GM18858 (cell line): ENCODE measurements around the gene SH2D7.
"Not testable (repeated sequence)": the region's sequence is repeated elsewhere in the genome, so short reads cannot be mapped to it uniquely, and the experiment has no call there.

Experiments
- ATAC-seq: cut with Tn5 transposase; IDR thresholded peaks from one replicate; pipeline ENCODE4 v1.9.1; 2021; ENCODE audit not compliant: unreplicated experiment

Gene SH2D7

GRCh38 chr15:78131295-78132061 lies 39.1 kb downstream of the SH2D7 start, which contains the start of gene CIB2:
Gene CIB2 (minus strand): TSS chr15:78131445. CDS start chr15:78131215, 230 bp downstream.
- peak; percentile 51 for ATAC-seq

GRCh38 chr15:78133801-78134200 lies 41.4 kb downstream of the SH2D7 start:
- ATAC-seq: no peak

DNA sequence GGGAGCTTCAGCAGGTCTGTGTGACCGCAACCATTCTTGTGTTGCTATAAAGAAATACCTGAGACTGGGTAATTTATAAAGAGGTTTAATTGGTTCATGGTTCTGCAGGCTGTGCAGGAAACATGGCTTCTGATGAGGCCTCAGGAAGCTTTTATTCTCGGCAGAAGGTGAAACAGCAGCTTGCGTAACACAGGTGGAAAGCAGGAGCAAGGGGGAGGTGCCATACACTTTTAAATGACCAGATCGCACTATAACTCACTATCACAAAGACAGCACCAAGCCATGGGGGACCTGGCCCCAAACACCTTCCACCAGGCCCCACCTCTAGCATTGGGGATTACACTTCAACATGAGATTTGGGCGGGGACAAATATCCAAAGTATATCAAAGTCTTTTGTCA lies 47.2 kb downstream of the SH2D7 start:
- no peak for ATAC-seq

DNA sequence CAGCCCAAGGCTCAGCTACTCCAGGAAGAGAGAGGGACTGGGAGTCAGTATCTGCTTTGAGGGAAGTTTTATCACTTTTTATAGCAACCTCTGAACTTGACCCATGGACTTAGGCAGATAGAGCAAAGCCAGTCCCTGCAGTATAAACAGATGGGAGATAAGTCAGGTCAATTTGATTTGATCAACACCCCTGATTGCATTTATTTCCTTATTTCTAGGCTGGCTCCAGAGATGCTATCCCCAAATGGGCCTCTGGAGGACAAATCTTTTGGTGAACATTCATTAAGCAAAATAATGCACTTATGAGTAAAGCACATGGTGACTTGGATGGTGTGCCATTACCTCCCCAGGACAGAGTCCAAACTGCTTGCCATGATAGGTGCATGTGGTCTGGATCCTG lies 47.9 kb downstream of the SH2D7 start:
- no peak for ATAC-seq

DNA sequence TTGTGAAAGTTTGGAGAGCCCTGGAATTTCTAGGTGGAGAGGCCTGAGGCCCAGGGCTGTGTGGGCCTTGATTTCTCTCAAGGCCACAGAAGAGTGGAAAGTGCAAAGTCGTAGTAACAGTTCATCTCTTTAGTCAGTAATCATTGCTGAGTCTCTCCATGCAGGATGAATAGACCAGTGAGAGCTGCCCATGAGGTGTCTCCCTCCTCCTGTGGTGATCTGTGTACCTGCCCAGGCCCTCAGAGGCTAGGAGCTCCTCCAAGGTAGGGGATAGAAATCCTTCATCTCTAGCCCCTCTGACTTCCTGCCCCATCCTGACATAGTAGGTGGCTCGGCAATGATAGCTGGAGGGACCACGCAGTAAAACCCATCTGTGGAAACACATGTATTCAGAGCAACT lies 50.0 kb downstream of the SH2D7 start:
- ATAC-seq: no peak

GRCh38 chr15:78146425-78147154 lies 54.2 kb downstream of the SH2D7 start:
- no peak for ATAC-seq

DNA sequence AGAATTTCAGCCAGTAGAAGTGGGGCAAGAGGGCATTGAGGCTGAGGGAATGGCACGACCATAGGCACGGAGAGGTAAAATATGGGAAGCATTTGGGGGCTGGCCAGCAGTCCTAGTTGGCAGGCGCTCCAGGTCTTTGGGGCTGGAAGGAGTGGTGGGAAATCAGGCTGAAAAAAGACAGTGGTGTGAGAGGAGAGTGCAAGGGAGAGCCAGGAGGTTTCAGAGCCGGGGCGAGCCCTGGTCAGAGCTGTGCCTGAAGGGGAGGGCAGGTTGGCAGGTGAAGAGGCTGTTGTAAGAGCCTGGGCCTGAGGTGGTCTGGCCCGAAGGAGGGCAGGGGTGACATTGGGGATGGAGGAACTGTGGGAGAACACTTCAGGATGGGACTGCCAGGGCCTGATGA lies 55.2 kb downstream of the SH2D7 start:
- ATAC-seq: no peak

GRCh38 chr15:78148392-78149067 lies 56.2 kb downstream of the SH2D7 start:
- no peak for ATAC-seq

DNA sequence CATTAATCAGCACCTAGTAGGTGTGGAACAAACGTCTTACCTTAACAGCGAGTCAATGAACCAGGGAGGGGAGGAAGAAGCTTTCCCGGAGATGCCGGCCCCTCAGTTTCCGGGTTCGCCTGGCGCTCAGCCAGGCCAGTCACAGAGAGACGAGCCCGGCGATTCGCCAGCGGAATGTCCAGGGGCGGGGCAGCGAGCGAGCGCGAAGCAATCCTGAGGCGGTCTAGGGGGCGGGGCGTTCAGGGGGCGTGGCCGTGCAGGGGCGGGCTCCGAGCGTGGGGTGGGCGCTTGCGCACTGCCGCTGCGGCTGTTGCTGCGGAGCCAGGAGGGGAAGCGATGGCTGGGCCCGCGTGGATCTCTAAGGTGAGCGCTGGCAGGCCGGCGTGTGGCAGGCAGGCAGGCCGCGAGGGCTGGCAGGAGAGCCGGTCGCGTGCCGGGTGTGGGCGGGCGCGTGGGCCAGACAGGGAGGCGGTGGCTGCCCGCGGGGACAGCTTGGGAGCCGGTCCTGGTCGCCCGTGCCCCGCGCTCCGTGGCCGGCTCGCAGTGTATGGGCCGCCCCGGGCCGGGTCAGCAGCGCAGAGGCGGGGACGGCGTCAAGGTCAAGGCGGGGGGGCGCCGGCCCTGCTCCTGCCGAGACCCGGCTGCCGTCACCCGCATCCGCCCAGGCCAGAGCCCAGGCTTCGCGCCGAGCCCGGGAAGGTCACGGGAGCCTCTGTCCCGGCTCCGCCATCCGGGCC lies 56.9 kb downstream of the SH2D7 start, which contains the start of gene IDH3A:
TSS of gene IDH3A (plus strand) at position 295 of the 737 bp plus-strand sequence. CDS start at position 337, 42 bp downstream.
- ATAC-seq: peak; percentile 56

- ATAC-seq: no peak
Measured at GRCh38 chr15:78149805-78150751, 57.7 kb downstream of the SH2D7 start.

- not testable (repeated sequence) for ATAC-seq
Measured at GRCh38 chr15:78151075-78151474, 58.7 kb downstream of the SH2D7 start.
